Kidney (tissue), 14 donors: ENCODE results near the gene CANX. TPM values are rescaled to one million over a fixed set of nuclear protein-coding genes. Genes with fewer than 3 reads are reported as not detected.

Experiments used
- DNase-seq, 5 donors: peaks; one replicate each; pipeline ENCODE4 v3.0.0-alpha.2; 2013 to 2020
- FAIRE-seq: peaks from 2 replicates; lab custom pipeline; 2012; peaks lifted over from hg19 to GRCh38; lab: Jason Lieb, UNC
- H3K27ac ChIP-seq, 2 donors: one replicate each; pipeline ENCODE4 v1.7.0; 2013; ENCODE audit warnings: low read depth in 2 of 2, low read length in 2 of 2, inconsistent platforms in 1 of 2
- H3K27me3 ChIP-seq: one replicate; pipeline ENCODE4 v1.7.1; 2013; ENCODE audit warnings: low read length, inconsistent platforms; ENCODE audit not compliant: control insufficient read depth, insufficient read depth
- H3K36me3 ChIP-seq, 3 donors: one replicate each; pipeline versions ENCODE4 v1.7.0 to v1.7.1; 2013; ENCODE audit warnings: low read length in 3 of 3, control low read depth in 1 of 3, inconsistent platforms in 1 of 3; ENCODE audit not compliant: insufficient read depth in 3 of 3, control insufficient read depth in 2 of 3
- H3K4me1 ChIP-seq, 3 donors: one replicate each; pipeline versions ENCODE4 v1.7.0 to v1.7.1; 2013; ENCODE audit warnings: low read length in 3 of 3, inconsistent platforms in 1 of 3, low read depth in 1 of 3; ENCODE audit not compliant: control insufficient read depth in 2 of 3, insufficient read depth in 2 of 3
- H3K4me3 ChIP-seq, 3 donors: one replicate each; pipeline versions ENCODE4 v1.7.0 to v1.8.1; 2013; ENCODE audit warnings: low read length in 3 of 3, control low read depth in 1 of 3, inconsistent platforms in 1 of 3
- H3K9ac ChIP-seq, 3 donors: one replicate each; pipeline versions ENCODE4 v1.7.0 to v1.7.1; 2013; ENCODE audit warnings: low read length in 3 of 3, control low read depth in 1 of 3, inconsistent platforms in 1 of 3
- H3K9me3 ChIP-seq, 3 donors: one replicate each; pipeline versions ENCODE4 v1.7.0 to v1.7.1; 2013; ENCODE audit warnings: low read length in 3 of 3, control low read depth in 1 of 3, inconsistent platforms in 1 of 3; ENCODE audit not compliant: control insufficient read depth in 2 of 3, insufficient read depth in 1 of 3
- intact Hi-C: fragments of 100-400 bp; cut with DNase I; formaldehyde crosslinking; loops from one replicate; pipeline ENCODE4 v1.11.1; 2022
- polyA plus RNA-seq: library from polyadenylated mRNA; stranded (reverse); fragments of 350-450 nt; fragmentation: Illumina TruSeq; extraction: RNeasy Lipid Tissue Mini Kit (QIAGEN cat#74804); gene quantifications from one replicate; pipeline ENCODE4 v1.2.3, GENCODE V29; 2014; ENCODE audit warnings: low read depth, low replicate concordance; ENCODE audit not compliant: insufficient read depth
- total RNA-seq: library from RNA; stranded (reverse); fragmentation: NEBNext Ultra II Directional; extraction: Animal tissue kit (Norgen Biotek cat#: 25700); gene quantifications from one replicate; pipeline ENCODE4 v1.2.1, GENCODE V29; 2021
- TF ChIP-seq, protein P1 (sequence below): IDR thresholded peaks from 3 replicates; pipeline ENCODE4 v1.5.1; 2012; ENCODE audit warnings: mild to moderate bottlenecking, moderate library complexity, borderline replicate concordance; ENCODE audit not compliant: insufficient read depth; ENCODE audit errors: extremely low read depth
- donor health status: control.
- donor health status: control.
- donor health status: control.
- donor health status: control.
- donor health status: control.
- donor health status: DM: yes; HTN: yes; CAD: no.
- donor health status: Normal renal cell carcinoma (clear cell type).

Gene CANX
- total and polyA plus RNA-seq, 2 donors from 2014 or later = 208 to 824 TPM

DNA sequence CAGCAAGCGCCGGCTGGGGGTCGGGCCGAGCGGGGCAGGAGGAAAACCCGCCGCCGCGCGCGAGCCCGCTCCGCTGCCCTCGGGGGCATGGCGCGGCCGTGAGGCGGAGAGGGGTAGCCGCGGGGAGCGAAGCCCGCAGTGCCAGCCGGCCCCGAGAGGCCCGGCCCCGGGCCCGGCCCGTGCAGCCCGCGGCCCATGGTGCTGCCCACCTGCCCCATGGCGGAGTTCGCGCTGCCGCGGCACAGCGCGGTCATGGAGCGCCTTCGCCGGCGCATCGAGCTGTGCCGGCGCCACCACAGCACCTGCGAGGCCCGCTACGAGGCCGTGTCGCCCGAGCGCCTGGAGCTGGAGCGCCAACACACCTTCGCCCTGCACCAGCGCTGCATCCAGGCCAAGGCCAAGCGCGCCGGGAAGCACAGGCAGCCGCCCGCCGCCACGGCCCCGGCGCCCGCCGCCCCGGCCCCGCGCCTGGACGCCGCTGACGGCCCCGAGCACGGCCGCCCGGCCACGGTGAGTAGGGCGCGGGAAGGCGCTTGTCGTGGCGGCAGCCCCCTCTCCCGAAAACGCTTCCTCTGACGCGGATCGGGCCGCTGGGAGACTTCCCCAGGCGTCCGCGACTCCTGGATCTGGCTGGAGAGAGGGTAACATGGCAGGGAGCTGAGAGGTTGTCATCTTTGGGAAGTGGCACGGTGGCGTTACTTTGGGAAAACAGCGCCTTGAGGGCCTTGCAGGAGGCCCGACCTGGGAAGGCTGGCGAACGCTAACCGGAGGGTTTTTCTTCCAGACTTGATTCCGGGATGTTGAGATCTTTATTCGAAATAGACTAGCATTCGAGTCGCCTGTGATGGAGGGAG, 34.4 kb downstream of the CANX start:
- Histone ChIP-seq H3K9me3 (no peaks in the 10 kb centered on the region), H3K4me3 (peak overlapping the region; percentile 70 to 94 (median 82))
- FAIRE-seq = no peak

DNA sequence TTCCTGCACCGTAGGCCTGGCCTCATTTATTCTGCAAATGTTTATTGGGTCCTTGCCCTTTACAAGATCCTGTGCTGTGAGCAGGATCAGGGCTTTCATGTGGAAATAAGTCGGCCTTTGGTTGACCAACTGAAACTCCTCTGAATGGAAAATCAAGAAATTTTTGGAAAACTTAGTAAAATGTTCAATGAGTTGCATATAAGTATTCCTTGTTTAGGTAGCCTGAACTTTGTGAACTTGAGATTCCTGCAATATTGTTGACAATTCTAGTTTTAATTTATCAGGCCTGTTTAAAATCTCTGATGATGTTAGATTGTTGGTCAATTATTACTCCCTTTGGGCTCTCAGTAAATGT, 35.0 kb downstream of the CANX start:
- no peak for FAIRE-seq
- TF ChIP-seq, protein P1, sequence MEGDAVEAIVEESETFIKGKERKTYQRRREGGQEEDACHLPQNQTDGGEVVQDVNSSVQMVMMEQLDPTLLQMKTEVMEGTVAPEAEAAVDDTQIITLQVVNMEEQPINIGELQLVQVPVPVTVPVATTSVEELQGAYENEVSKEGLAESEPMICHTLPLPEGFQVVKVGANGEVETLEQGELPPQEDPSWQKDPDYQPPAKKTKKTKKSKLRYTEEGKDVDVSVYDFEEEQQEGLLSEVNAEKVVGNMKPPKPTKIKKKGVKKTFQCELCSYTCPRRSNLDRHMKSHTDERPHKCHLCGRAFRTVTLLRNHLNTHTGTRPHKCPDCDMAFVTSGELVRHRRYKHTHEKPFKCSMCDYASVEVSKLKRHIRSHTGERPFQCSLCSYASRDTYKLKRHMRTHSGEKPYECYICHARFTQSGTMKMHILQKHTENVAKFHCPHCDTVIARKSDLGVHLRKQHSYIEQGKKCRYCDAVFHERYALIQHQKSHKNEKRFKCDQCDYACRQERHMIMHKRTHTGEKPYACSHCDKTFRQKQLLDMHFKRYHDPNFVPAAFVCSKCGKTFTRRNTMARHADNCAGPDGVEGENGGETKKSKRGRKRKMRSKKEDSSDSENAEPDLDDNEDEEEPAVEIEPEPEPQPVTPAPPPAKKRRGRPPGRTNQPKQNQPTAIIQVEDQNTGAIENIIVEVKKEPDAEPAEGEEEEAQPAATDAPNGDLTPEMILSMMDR = no peak
- H3K4me3 ChIP-seq = peak overlapping the region; percentile 70 to 94 (median 82)
- H3K27ac ChIP-seq = peak overlapping the region; percentile 85 to 89
- DNase-seq = no peak
- peaks cover 4 to 16% (median 13%) of the 10 kb centered on the region in 3 donors for H3K36me3 ChIP-seq
- peak overlapping the region; percentile 35 to 85 (median 69) for H3K9ac ChIP-seq
- peaks cover 0 to 7% (median 5%) of the 10 kb centered on the region in 3 donors for H3K4me1 ChIP-seq
- H3K9me3 ChIP-seq = no peaks in the 10 kb centered on the region
- intact Hi-C loops = no loop called here
- no peaks in the 10 kb centered on the region for H3K27me3 ChIP-seq

More for the DNA sequence above, 34.4 kb downstream of the CANX start:
- TF ChIP-seq, protein P1 = no peak
- no peaks in the 10 kb centered on the region for H3K27me3 ChIP-seq
- intact Hi-C loops = no loop called here
- peak; percentile 50 to 81 (median 62) for DNase-seq
- peaks cover 0 to 7% (median 5%) of the 10 kb centered on the region in 3 donors for H3K4me1 ChIP-seq
- peak overlapping the region; percentile 85 to 89 for H3K27ac ChIP-seq
- H3K9ac ChIP-seq = peak overlapping the region; percentile 35 to 85 (median 69)
- peaks cover 4 to 22% (median 17%) of the 10 kb centered on the region in 3 donors for H3K36me3 ChIP-seq

DNA sequence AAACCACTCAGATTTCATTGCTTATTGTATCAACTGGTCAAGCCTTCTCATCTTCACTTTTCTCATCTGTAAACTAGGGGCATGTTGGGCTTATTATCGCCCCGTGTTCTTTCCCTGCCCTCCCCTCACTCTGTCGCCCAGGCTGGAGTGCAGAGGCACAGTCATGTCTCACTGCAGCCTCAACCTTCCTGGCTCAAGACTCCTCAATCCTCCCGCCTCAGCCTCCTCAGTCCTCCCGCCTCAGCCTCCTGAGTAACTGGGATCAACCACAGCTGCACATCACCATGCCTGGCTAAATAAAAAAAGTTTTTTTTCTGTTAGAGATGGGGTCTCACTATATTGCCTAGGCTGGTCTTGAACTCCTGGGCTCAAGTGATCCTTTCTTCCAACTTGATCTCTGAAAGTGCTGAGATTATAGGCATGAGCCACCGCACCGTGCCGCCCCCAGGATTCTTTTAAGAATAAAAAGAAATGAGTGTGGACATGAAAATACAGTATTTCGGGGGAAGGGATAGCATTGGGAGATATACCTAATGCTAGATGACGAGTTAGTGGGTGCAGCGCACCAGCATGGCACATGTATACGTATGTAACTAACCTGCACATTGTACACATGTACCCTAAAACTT, 35.9 kb downstream of the CANX start:
- no peaks in the 10 kb centered on the region for H3K9me3 ChIP-seq
- TF ChIP-seq, protein P1 = no peak
- H3K27me3 ChIP-seq = no peaks in the 10 kb centered on the region
- H3K4me1 ChIP-seq = peaks cover 0 to 7% (median 5%) of the 10 kb centered on the region in 3 donors
- no peak overlapping the region for H3K27ac ChIP-seq
- DNase-seq (no peak), FAIRE-seq (no peak)
- peak overlapping the region in 1 of 3 donors; percentile 85 for H3K9ac ChIP-seq
- H3K4me3 ChIP-seq = peak overlapping the region in 2 of 3 donors; percentile 70 to 94
- peaks cover 0 to 10% (median 7%) of the 10 kb centered on the region in 3 donors for H3K36me3 ChIP-seq
- intact Hi-C loops = no loop called here
